K562 (cell line): ENCODE results near the gene ST6GAL1.

ENCODE experiments used
- ETV5 ChIP-seq: sonication (generic); formaldehyde crosslinking; IDR thresholded peaks from 2 replicates; pipeline ENCODE4 v1.4.0; 2020; ENCODE audit warnings: low read depth, mild to moderate bottlenecking, missing genetic modification reagents
- NFIC ChIP-seq: fragments of 450-650 bp; IDR thresholded peaks from 2 replicates; pipeline ENCODE4 v1.6.1; 2017; ENCODE audit warnings: mild to moderate bottlenecking, inconsistent platforms
- PRPF4 ChIP-seq: fragments of 200-400 bp; formaldehyde crosslinking; IDR thresholded peaks from one replicate; pipeline ENCODE4 v1.6.1; 2017; ENCODE audit warnings: low read length, low read depth, mild to moderate bottlenecking; ENCODE audit not compliant: insufficient read depth, poor library complexity, severe bottlenecking
- SREBF2 ChIP-seq: sonication (generic); formaldehyde crosslinking; IDR thresholded peaks from 2 replicates; pipeline ENCODE4 v1.4.0; 2020; ENCODE audit warnings: mild to moderate bottlenecking, missing genetic modification reagents
- TARDBP ChIP-seq: fragments of 450-650 bp; IDR thresholded peaks from 2 replicates; pipeline ENCODE4 v1.6.1; 2016
- ZNF274 ChIP-seq: IDR thresholded peaks from 2 replicates; pipeline ENCODE4 v1.6.1; 2011; ENCODE audit warnings: low read depth, mild to moderate bottlenecking, low read length, moderate library complexity, borderline replicate concordance
- ZNF354B ChIP-seq: fragments of 250-450 bp; sonication (Bioruptor Pico); IDR thresholded peaks from 2 replicates; pipeline ENCODE4 v1.4.0; 2020
- TF ChIP-seq, protein P1 (sequence below): sonication (generic); formaldehyde crosslinking; IDR thresholded peaks from 2 replicates; pipeline ENCODE4 v1.8.0; 2023; ENCODE audit warnings: mild to moderate bottlenecking, missing genetic modification reagents
- TF ChIP-seq, protein P2 (sequence below), 3 experiments: IDR thresholded peaks in 2 of 3; conservative IDR thresholded peaks in 1 of 3; 2 replicates each; pipeline ENCODE4 v1.5.1; 2011 to 2012; ENCODE audit warnings: low read length in 3 of 3, mild to moderate bottlenecking in 3 of 3, control low read depth in 2 of 3, improper control_type of control experiment in 1 of 3, inconsistent platforms in 1 of 3, low read depth in 1 of 3, mixed read lengths in 1 of 3, moderate library complexity in 1 of 3; ENCODE audit not compliant: insufficient read depth in 2 of 3

DNA sequence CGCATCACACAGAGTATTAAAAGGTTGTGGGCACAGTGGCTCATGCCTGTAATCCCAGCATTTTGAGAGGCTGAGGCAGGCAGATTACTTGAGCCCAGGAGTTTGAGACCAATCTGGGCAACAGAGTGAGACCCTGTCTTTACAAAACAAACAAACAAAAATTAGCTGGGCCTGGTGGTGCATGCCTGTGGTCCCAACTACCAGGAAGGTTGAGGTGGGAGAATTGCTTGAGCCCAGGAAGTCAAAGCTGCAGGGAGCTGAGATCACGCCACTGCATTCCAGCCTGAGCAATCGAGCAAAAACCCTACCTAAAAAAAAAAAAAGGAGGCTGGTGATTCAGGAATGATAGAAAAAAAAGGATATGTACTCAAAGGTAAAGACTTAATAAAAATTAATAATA lies 28.2 kb upstream of the ST6GAL1 start:
- TF ChIP-seq TARDBP (no peak), ETV5 (CRISPR knock-in tag) (no peak), PRPF4 (no peak), NFIC (no peak), SREBF2 (CRISPR knock-in tag) (no peak), ZNF354B (CRISPR knock-in tag) (no peak), ZNF274 (no peak)
- TF ChIP-seq, protein P1, sequence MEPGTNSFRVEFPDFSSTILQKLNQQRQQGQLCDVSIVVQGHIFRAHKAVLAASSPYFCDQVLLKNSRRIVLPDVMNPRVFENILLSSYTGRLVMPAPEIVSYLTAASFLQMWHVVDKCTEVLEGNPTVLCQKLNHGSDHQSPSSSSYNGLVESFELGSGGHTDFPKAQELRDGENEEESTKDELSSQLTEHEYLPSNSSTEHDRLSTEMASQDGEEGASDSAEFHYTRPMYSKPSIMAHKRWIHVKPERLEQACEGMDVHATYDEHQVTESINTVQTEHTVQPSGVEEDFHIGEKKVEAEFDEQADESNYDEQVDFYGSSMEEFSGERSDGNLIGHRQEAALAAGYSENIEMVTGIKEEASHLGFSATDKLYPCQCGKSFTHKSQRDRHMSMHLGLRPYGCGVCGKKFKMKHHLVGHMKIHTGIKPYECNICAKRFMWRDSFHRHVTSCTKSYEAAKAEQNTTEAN: no peak
- TF ChIP-seq, protein P2, sequence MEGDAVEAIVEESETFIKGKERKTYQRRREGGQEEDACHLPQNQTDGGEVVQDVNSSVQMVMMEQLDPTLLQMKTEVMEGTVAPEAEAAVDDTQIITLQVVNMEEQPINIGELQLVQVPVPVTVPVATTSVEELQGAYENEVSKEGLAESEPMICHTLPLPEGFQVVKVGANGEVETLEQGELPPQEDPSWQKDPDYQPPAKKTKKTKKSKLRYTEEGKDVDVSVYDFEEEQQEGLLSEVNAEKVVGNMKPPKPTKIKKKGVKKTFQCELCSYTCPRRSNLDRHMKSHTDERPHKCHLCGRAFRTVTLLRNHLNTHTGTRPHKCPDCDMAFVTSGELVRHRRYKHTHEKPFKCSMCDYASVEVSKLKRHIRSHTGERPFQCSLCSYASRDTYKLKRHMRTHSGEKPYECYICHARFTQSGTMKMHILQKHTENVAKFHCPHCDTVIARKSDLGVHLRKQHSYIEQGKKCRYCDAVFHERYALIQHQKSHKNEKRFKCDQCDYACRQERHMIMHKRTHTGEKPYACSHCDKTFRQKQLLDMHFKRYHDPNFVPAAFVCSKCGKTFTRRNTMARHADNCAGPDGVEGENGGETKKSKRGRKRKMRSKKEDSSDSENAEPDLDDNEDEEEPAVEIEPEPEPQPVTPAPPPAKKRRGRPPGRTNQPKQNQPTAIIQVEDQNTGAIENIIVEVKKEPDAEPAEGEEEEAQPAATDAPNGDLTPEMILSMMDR (IDR thresholded peaks at IDR 0.05 in 2 of 3, conservative IDR thresholded peaks at IDR 0.05 in 1 of 3; ENCODE audit: insufficient read depth in 2 of 3, low read depth in 1 of 3, low read length in 3 of 3): no peak
